ENCODE measurements around the gene CP.

- TF ChIP-seq, protein P1, sequence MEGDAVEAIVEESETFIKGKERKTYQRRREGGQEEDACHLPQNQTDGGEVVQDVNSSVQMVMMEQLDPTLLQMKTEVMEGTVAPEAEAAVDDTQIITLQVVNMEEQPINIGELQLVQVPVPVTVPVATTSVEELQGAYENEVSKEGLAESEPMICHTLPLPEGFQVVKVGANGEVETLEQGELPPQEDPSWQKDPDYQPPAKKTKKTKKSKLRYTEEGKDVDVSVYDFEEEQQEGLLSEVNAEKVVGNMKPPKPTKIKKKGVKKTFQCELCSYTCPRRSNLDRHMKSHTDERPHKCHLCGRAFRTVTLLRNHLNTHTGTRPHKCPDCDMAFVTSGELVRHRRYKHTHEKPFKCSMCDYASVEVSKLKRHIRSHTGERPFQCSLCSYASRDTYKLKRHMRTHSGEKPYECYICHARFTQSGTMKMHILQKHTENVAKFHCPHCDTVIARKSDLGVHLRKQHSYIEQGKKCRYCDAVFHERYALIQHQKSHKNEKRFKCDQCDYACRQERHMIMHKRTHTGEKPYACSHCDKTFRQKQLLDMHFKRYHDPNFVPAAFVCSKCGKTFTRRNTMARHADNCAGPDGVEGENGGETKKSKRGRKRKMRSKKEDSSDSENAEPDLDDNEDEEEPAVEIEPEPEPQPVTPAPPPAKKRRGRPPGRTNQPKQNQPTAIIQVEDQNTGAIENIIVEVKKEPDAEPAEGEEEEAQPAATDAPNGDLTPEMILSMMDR (IDR thresholded peaks at IDR 0.05) = no peak
- no peak for TF ChIP-seq POLR2A (IDR thresholded peaks at IDR 0.05)
Measured at GRCh38 chr3:149134575-149134974, 87.1 kb downstream of the CP start.

All from lower leg skin (tissue), 3 donors.